OCI-LY3 (cell line): ENCODE data around the gene CHST13.

ENCODE experiments used
- CTCF ChIP-seq: fragments of 200-600, 300-600 bp; sonication (generic); IDR thresholded peaks from 2 replicates; pipeline ENCODE4 v1.5.1; 2014; ENCODE audit warnings: antibody characterized with exemption, low read length, low read depth
- EZH2phosphoT487 ChIP-seq: fragments of 200-600 bp; shearing (Covaris generic); IDR thresholded peaks from 2 replicates; pipeline ENCODE4 v1.6.1; 2018; ENCODE audit warnings: antibody characterized with exemption, mixed run types, low read depth

- no peak for TF ChIP-seq CTCF
- no peak for TF ChIP-seq EZH2phosphoT487
These were observed 18.6 kb downstream of the CHST13 start for GRCh38 chr3:126542340-126543241.
